GM21390 (cell line): ENCODE data around the gene HSFX3.

Source experiments
- ATAC-seq: cut with Tn5 transposase; IDR thresholded peaks from one replicate; pipeline ENCODE4 v1.9.1; 2021; ENCODE audit not compliant: unreplicated experiment

Gene HSFX3

GRCh38 chrX:149518236-149518635, 31.5 kb downstream of the HSFX3 start:
- ATAC-seq = no peak

GRCh38 chrX:149517308-149517707, 32.4 kb downstream of the HSFX3 start:
- no peak for ATAC-seq

GRCh38 chrX:149516604-149517003, 33.1 kb downstream of the HSFX3 start:
- no peak for ATAC-seq

GRCh38 chrX:149515954-149516602, 33.6 kb downstream of the HSFX3 start:
- ATAC-seq = no peak

GRCh38 chrX:149513825-149514428, 35.8 kb downstream of the HSFX3 start:
- no peak for ATAC-seq

- ATAC-seq = peak; percentile 88
Observed at GRCh38 chrX:149512225-149512885, 37.4 kb downstream of the HSFX3 start.

GRCh38 chrX:149511081-149511480, 38.6 kb downstream of the HSFX3 start:
- no peak for ATAC-seq

- no peak for ATAC-seq
Observed at GRCh38 chrX:149510386-149510785, 39.3 kb downstream of the HSFX3 start.

- no peak for ATAC-seq
Observed at GRCh38 chrX:149508467-149508866, 41.3 kb downstream of the HSFX3 start.

GRCh38 chrX:149506349-149506748, 43.4 kb downstream of the HSFX3 start:
- ATAC-seq = no peak

- no peak for ATAC-seq
Observed at GRCh38 chrX:149505671-149506070, 44.1 kb downstream of the HSFX3 start.

GRCh38 chrX:149504915-149505651, 44.6 kb downstream of the HSFX3 start, which contains the start of gene IDS:
TSS of gene IDS (minus strand) at chrX:149505306. CDS start at chrX:149505137, 169 bp downstream.
- ATAC-seq = peak; percentile 70

- ATAC-seq = peak; percentile 47
Observed at GRCh38 chrX:149504226-149504914, 45.4 kb downstream of the HSFX3 start.

GRCh38 chrX:149503446-149503845, 46.3 kb downstream of the HSFX3 start:
- ATAC-seq = peak; percentile 67

- peak; percentile 14 for ATAC-seq
Observed at GRCh38 chrX:149502923-149503322, 46.8 kb downstream of the HSFX3 start.

GRCh38 chrX:149499766-149500165, 50.0 kb downstream of the HSFX3 start:
- ATAC-seq = no peak

- no peak for ATAC-seq
Observed at GRCh38 chrX:149498767-149499166, 51.0 kb downstream of the HSFX3 start.
